Endothelial cell of hepatic sinusoid (primary cell): ENCODE results near the gene ZNF175.

Experiments used
- in situ Hi-C: cut with HindIII; loops from 2 replicates; pipeline ENCODE4 v1.10.0; 2017; ENCODE audit warnings: low sequenced_read_pairs

Gene ZNF175

GRCh38 chr19:51549533-51550324 lies 21.4 kb upstream of the ZNF175 start:
- in situ Hi-C loops, result loop anchor here (5.0 kb wide), 1 partner anchor 48 kb away; no protein-coding TSS in a partner anchor

- in situ Hi-C loops, result no loop called here
Measured at GRCh38 chr19:51550848-51551672, 20.0 kb upstream of the ZNF175 start.

GRCh38 chr19:51551673-51552432 lies 19.2 kb upstream of the ZNF175 start:
- in situ Hi-C loops, result no loop called here

- in situ Hi-C loops, result no loop called here
Measured at GRCh38 chr19:51552608-51552995, 18.5 kb upstream of the ZNF175 start.

GRCh38 chr19:51552996-51553725 lies 17.9 kb upstream of the ZNF175 start:
- in situ Hi-C loops, result no loop called here

- in situ Hi-C loops, result no loop called here
Measured at GRCh38 chr19:51559240-51559639, 11.8 kb upstream of the ZNF175 start.

GRCh38 chr19:51560339-51560738 lies 10.7 kb upstream of the ZNF175 start:
- in situ Hi-C loops, result no loop called here

GRCh38 chr19:51564791-51565190 lies 6.3 kb upstream of the ZNF175 start:
- in situ Hi-C loops, result no loop called here

GRCh38 chr19:51565583-51565982 lies 5.5 kb upstream of the ZNF175 start:
- in situ Hi-C loops, result no loop called here

GRCh38 chr19:51566489-51567100 lies 4.5 kb upstream of the ZNF175 start:
- in situ Hi-C loops, result no loop called here

GRCh38 chr19:51567583-51567982 lies 3.5 kb upstream of the ZNF175 start:
- in situ Hi-C loops, result no loop called here

- in situ Hi-C loops, result no loop called here
Measured at GRCh38 chr19:51568456-51568855, 2.6 kb upstream of the ZNF175 start.

GRCh38 chr19:51571599-51571998 lies 516 bp downstream of the ZNF175 start:
- in situ Hi-C loops, result no loop called here

- in situ Hi-C loops, result no loop called here
Measured at GRCh38 chr19:51572410-51572809, 1.3 kb downstream of the ZNF175 start.

GRCh38 chr19:51572908-51573307 lies 1.8 kb downstream of the ZNF175 start:
- in situ Hi-C loops, result no loop called here

- in situ Hi-C loops, result no loop called here
Measured at GRCh38 chr19:51573331-51573730, 2.2 kb downstream of the ZNF175 start.

GRCh38 chr19:51576850-51577249 lies 5.8 kb downstream of the ZNF175 start:
- in situ Hi-C loops, result no loop called here

GRCh38 chr19:51586103-51586728 lies 15.1 kb downstream of the ZNF175 start:
- in situ Hi-C loops, result no loop called here

GRCh38 chr19:51586799-51587198 lies 15.7 kb downstream of the ZNF175 start:
- in situ Hi-C loops, result no loop called here
